Measurements from ENCODE around the gene NGDN. TPM values are rescaled to one million over a fixed set of nuclear protein-coding genes. Genes with fewer than 3 reads are reported as not detected.
A peak's percentile ranks its signal among the peaks of the same experiment; 100 is the strongest.

Gene NGDN
- total and polyA plus RNA-seq, 4 donors: 18.2 to 26.9 (median 22.9) TPM

GRCh38 chr14:23446291-23446851, 23.1 kb upstream of the NGDN start:
- H3K9me3 ChIP-seq (ENCODE audit: control insufficient read depth in 4 of 4, low read length in 3 of 4): no peaks in the 10 kb centered on the region
- peak; percentile 32 for DNase-seq (ENCODE audit: low spot score)
- TF ChIP-seq RXRA (IDR thresholded peaks at IDR 0.05): no peak
- TF ChIP-seq, protein P1, sequence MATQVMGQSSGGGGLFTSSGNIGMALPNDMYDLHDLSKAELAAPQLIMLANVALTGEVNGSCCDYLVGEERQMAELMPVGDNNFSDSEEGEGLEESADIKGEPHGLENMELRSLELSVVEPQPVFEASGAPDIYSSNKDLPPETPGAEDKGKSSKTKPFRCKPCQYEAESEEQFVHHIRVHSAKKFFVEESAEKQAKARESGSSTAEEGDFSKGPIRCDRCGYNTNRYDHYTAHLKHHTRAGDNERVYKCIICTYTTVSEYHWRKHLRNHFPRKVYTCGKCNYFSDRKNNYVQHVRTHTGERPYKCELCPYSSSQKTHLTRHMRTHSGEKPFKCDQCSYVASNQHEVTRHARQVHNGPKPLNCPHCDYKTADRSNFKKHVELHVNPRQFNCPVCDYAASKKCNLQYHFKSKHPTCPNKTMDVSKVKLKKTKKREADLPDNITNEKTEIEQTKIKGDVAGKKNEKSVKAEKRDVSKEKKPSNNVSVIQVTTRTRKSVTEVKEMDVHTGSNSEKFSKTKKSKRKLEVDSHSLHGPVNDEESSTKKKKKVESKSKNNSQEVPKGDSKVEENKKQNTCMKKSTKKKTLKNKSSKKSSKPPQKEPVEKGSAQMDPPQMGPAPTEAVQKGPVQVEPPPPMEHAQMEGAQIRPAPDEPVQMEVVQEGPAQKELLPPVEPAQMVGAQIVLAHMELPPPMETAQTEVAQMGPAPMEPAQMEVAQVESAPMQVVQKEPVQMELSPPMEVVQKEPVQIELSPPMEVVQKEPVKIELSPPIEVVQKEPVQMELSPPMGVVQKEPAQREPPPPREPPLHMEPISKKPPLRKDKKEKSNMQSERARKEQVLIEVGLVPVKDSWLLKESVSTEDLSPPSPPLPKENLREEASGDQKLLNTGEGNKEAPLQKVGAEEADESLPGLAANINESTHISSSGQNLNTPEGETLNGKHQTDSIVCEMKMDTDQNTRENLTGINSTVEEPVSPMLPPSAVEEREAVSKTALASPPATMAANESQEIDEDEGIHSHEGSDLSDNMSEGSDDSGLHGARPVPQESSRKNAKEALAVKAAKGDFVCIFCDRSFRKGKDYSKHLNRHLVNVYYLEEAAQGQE (IDR thresholded peaks at IDR 0.05): no peak
- no peak for TF ChIP-seq FOXA1 (IDR thresholded peaks at IDR 0.05)
- no peak for TF ChIP-seq YY1 (IDR thresholded peaks at IDR 0.05)
- TF ChIP-seq SP1 (IDR thresholded peaks at IDR 0.05): no peak
- TF ChIP-seq GABPA (IDR thresholded peaks at IDR 0.05 in 1 of 2, conservative IDR thresholded peaks at IDR 0.05 in 1 of 2): no peak
- TF ChIP-seq ZBTB33 (IDR thresholded peaks at IDR 0.05): no peak
- no peak for TF ChIP-seq RAD21 (IDR thresholded peaks at IDR 0.05)
- TF ChIP-seq, protein P2, sequence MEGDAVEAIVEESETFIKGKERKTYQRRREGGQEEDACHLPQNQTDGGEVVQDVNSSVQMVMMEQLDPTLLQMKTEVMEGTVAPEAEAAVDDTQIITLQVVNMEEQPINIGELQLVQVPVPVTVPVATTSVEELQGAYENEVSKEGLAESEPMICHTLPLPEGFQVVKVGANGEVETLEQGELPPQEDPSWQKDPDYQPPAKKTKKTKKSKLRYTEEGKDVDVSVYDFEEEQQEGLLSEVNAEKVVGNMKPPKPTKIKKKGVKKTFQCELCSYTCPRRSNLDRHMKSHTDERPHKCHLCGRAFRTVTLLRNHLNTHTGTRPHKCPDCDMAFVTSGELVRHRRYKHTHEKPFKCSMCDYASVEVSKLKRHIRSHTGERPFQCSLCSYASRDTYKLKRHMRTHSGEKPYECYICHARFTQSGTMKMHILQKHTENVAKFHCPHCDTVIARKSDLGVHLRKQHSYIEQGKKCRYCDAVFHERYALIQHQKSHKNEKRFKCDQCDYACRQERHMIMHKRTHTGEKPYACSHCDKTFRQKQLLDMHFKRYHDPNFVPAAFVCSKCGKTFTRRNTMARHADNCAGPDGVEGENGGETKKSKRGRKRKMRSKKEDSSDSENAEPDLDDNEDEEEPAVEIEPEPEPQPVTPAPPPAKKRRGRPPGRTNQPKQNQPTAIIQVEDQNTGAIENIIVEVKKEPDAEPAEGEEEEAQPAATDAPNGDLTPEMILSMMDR (IDR thresholded peaks at IDR 0.05; ENCODE audit: low read depth, low read length, missing input control): no peak
- no peak for TF ChIP-seq EGR1 (IDR thresholded peaks at IDR 0.05; ENCODE audit: low read depth in 2 of 2)
- TF ChIP-seq HNF4A (conservative IDR thresholded peaks at IDR 0.05): no peak
- TF ChIP-seq HNF4G (IDR thresholded peaks at IDR 0.05): no peak
- TF ChIP-seq, protein P3, sequence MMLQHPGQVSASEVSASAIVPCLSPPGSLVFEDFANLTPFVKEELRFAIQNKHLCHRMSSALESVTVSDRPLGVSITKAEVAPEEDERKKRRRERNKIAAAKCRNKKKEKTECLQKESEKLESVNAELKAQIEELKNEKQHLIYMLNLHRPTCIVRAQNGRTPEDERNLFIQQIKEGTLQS (IDR thresholded peaks at IDR 0.05): no peak
- TF ChIP-seq NR2F2 (IDR thresholded peaks at IDR 0.05): no peak
- no peak for TF ChIP-seq TAF1 (conservative IDR thresholded peaks at IDR 0.05)
- TF ChIP-seq MAX (IDR thresholded peaks at IDR 0.05): no peak
- TF ChIP-seq JUND (IDR thresholded peaks at IDR 0.05): no peak
- TF ChIP-seq FOXA2 (IDR thresholded peaks at IDR 0.05): no peak

More at GRCh38 chr14:23446291-23446851, 23.1 kb upstream of the NGDN start:
- no peaks in the 10 kb centered on the region for H3K36me3 ChIP-seq (ENCODE audit: control insufficient read depth in 4 of 4, insufficient read depth in 3 of 4, low read depth in 1 of 4, low read length in 3 of 4)
- peaks cover 0 to 3% (median 0%) of the 10 kb centered on the region in 4 donors for H3K27me3 ChIP-seq (ENCODE audit: control insufficient read depth in 4 of 4, insufficient read depth in 4 of 4, low read length in 3 of 4)
- WGBS: 74% methylated on average over 4 of the region's 4 CpGs
- H3K9ac ChIP-seq (ENCODE audit: low read depth in 1 of 2, low read length in 2 of 2): no peak overlapping the region
- H3K4me3 ChIP-seq (ENCODE audit: low read depth in 1 of 3, low read length in 3 of 3): no peak overlapping the region
- H3K27ac ChIP-seq (ENCODE audit: low read depth in 1 of 2, low read length in 2 of 2): no peak overlapping the region
- no peaks in the 10 kb centered on the region for H3K4me1 ChIP-seq (ENCODE audit: control insufficient read depth in 4 of 4, insufficient read depth in 4 of 4, low read length in 3 of 4)

All from liver (tissue), 9 donors.